H1 (cell line): Measurements from ENCODE around the gene CREBL2. TPM values are rescaled to one million over a fixed set of nuclear protein-coding genes. Genes with fewer than 3 reads are reported as not detected.

Source experiments
- CTCF ChIA-PET: fragments of 300-600 bp; sonication (Branson Sonifier 250); formaldehyde crosslinking; loops from one replicate; lab custom pipeline; 2021; ENCODE audit not compliant: partially characterized antibody; lab: Charles Lee
- POLR2A ChIA-PET: fragments of 300-600 bp; sonication (Branson Sonifier 250); formaldehyde crosslinking; loops from one replicate; lab custom pipeline; 2021; ENCODE audit warnings: inconsistent platforms; ENCODE audit not compliant: partially characterized antibody; lab: Charles Lee
- DNase-seq, 2 experiments: peaks; one replicate each; pipeline versions ENCODE4 v3.0.0 to v3.0.0-alpha.2; 2010 to 2022; ENCODE audit warnings: low spot score in 2 of 2, low read depth in 1 of 2, mixed read lengths in 1 of 2
- FAIRE-seq: peaks from 2 replicates; lab custom pipeline; 2011; peaks lifted over from hg19 to GRCh38; lab: Jason Lieb, UNC
- H2AFZ ChIP-seq: 2 replicates; pipeline ENCODE4 v1.8.1; 2012; ENCODE audit warnings: low read length, inconsistent platforms
- H2AK5ac ChIP-seq: 2 replicates; pipeline ENCODE4 v1.6.1; 2013; ENCODE audit warnings: low read depth, low read length
- H2BK120ac ChIP-seq: replicated peaks from 2 replicates; pipeline ENCODE3; 2013; ENCODE audit warnings: low read depth, low read length, inconsistent platforms
- H2BK12ac ChIP-seq: 2 replicates; pipeline ENCODE4 v1.6.1; 2013; ENCODE audit warnings: low read depth, low read length
- H2BK15ac ChIP-seq: 2 replicates; pipeline ENCODE4 v1.6.1; 2013; ENCODE audit warnings: low read length
- H2BK20ac ChIP-seq: 2 replicates; pipeline ENCODE4 v1.6.1; 2013; ENCODE audit warnings: low read length
- H2BK5ac ChIP-seq: 2 replicates; pipeline ENCODE4 v1.6.1; 2013; ENCODE audit warnings: low read depth, low read length
- H3K14ac ChIP-seq: 2 replicates; pipeline ENCODE4 v1.6.1; 2013; ENCODE audit warnings: inconsistent platforms; ENCODE audit not compliant: insufficient read length
- H3K18ac ChIP-seq: 2 replicates; pipeline ENCODE4 v1.6.1; 2013; ENCODE audit warnings: low read length; ENCODE audit errors: extremely low read depth
- H3K23ac ChIP-seq: 2 replicates; pipeline ENCODE4 v1.6.1; 2013; ENCODE audit warnings: inconsistent platforms; ENCODE audit not compliant: insufficient read length
- H3K23me2 ChIP-seq: 2 replicates; pipeline ENCODE4 v1.6.1; 2013; ENCODE audit warnings: low read depth, low read length
- H3K27ac ChIP-seq: 2 replicates; pipeline ENCODE4 v1.6.1; 2011; ENCODE audit warnings: low read depth, low read length, inconsistent platforms
- H3K27me3 ChIP-seq, 4 experiments: replicated peaks in 1 of 4; 1 replicate in 1 of 4; 2 replicates in 3 of 4; pipeline versions ENCODE4 v1.6.1 to v1.8.1; 2011 to 2013; ENCODE audit warnings: low read length in 3 of 4, mild to moderate bottlenecking in 3 of 4, inconsistent platforms in 2 of 4, mixed read lengths in 2 of 4, moderate library complexity in 1 of 4; ENCODE audit not compliant: control insufficient read depth in 3 of 4, insufficient read depth in 3 of 4; ENCODE audit errors: extremely low read depth in 1 of 4
- H3K36me3 ChIP-seq, 4 experiments: 2 replicates each; pipeline versions ENCODE4 v1.6.1 to v1.8.1; 2011 to 2013; ENCODE audit warnings: mild to moderate bottlenecking in 4 of 4, low read length in 3 of 4, moderate library complexity in 2 of 4, control low read depth in 1 of 4, inconsistent platforms in 1 of 4; ENCODE audit not compliant: insufficient read depth in 4 of 4, control insufficient read depth in 2 of 4
- H3K4ac ChIP-seq: replicated peaks from 2 replicates; pipeline ENCODE3; 2013; ENCODE audit warnings: low read length, low read depth, mixed read lengths, inconsistent platforms; ENCODE audit not compliant: insufficient read length
- H3K4me1 ChIP-seq, 4 experiments: replicated peaks in 1 of 4; 1 replicate in 1 of 4; 2 replicates in 3 of 4; pipeline versions ENCODE4 v1.6.1 to v1.8.1; 2011 to 2013; ENCODE audit warnings: low read length in 3 of 4, inconsistent platforms in 2 of 4, mixed read lengths in 1 of 4; ENCODE audit not compliant: insufficient read depth in 4 of 4, control insufficient read depth in 3 of 4
- H3K4me2 ChIP-seq, 2 experiments: 2 replicates each; pipeline versions ENCODE4 v1.6.1 to v1.8.1; 2011 to 2013; ENCODE audit warnings: low read depth in 2 of 2, low read length in 2 of 2, control low read depth in 1 of 2, inconsistent platforms in 1 of 2, mild to moderate bottlenecking in 1 of 2; ENCODE audit not compliant: insufficient read depth in 1 of 2
- H3K4me3 ChIP-seq, 4 experiments: fragments of 200-600, 300-600 bp in 1 of 4; sonication (generic), shearing (Covaris generic), sonication (Bioruptor Twin) in 1 of 4; 2 replicates each; pipeline versions ENCODE4 v1.5.1 to v1.8.1; 2011 to 2016; ENCODE audit warnings: low read length in 4 of 4, low read depth in 3 of 4, control low read depth in 2 of 4, inconsistent platforms in 2 of 4, mild to moderate bottlenecking in 2 of 4, mixed read lengths in 1 of 4, moderate library complexity in 1 of 4; ENCODE audit not compliant: insufficient read depth in 2 of 4; ENCODE audit errors: extremely low read depth in 1 of 4
- H3K56ac ChIP-seq: replicated peaks from 2 replicates; pipeline ENCODE3; 2013; ENCODE audit warnings: low read depth, mild to moderate bottlenecking, mixed read lengths, low read length, inconsistent platforms; ENCODE audit not compliant: insufficient read length
- H3K79me1 ChIP-seq: 2 replicates; pipeline ENCODE4 v1.6.1; 2013; ENCODE audit warnings: low read depth, low read length, control low read depth
- H3K79me2 ChIP-seq, 2 experiments: 2 replicates each; pipeline versions ENCODE4 v1.6.1 to v1.8.1; 2012 to 2013; ENCODE audit warnings: low read length in 2 of 2, mild to moderate bottlenecking in 2 of 2, inconsistent platforms in 1 of 2; ENCODE audit not compliant: insufficient read depth in 2 of 2, control insufficient read depth in 1 of 2
- H3K9ac ChIP-seq, 4 experiments: replicated peaks in 1 of 4; 1 replicate in 1 of 4; 2 replicates in 3 of 4; pipeline versions ENCODE4 v1.6.1 to v1.8.1; 2011 to 2013; ENCODE audit warnings: low read depth in 3 of 4, low read length in 3 of 4, control low read depth in 2 of 4, mild to moderate bottlenecking in 2 of 4, moderate library complexity in 2 of 4, inconsistent platforms in 1 of 4; ENCODE audit errors: extremely low read depth in 1 of 4
- H3K9me3 ChIP-seq, 2 experiments: 2 replicates each; pipeline versions ENCODE4 v1.6.1 to v1.8.1; 2012 to 2013; ENCODE audit warnings: mild to moderate bottlenecking in 2 of 2, moderate library complexity in 2 of 2, control low read depth in 1 of 2, inconsistent platforms in 1 of 2, low read depth in 1 of 2, low read length in 1 of 2, mixed read lengths in 1 of 2; ENCODE audit not compliant: insufficient read depth in 2 of 2
- H4K20me1 ChIP-seq, 2 experiments: replicated peaks in 1 of 2; 2 replicates each; pipeline versions ENCODE3 to v1.8.1; 2011 to 2013; ENCODE audit warnings: inconsistent platforms in 2 of 2, low read length in 2 of 2, mild to moderate bottlenecking in 1 of 2; ENCODE audit not compliant: insufficient read depth in 2 of 2, control insufficient read depth in 1 of 2
- H4K5ac ChIP-seq: 2 replicates; pipeline ENCODE4 v1.6.1; 2013; ENCODE audit warnings: low read length, low read depth, mixed read lengths, inconsistent platforms; ENCODE audit not compliant: insufficient read length
- H4K8ac ChIP-seq: 2 replicates; pipeline ENCODE4 v1.8.0; 2013; ENCODE audit warnings: mild to moderate bottlenecking, moderate library complexity, low read length, inconsistent platforms; ENCODE audit not compliant: insufficient read depth; ENCODE audit errors: extremely low read depth
- H4K91ac ChIP-seq: replicated peaks from 2 replicates; pipeline ENCODE3; 2013; ENCODE audit warnings: low read length, mixed read lengths, inconsistent platforms; ENCODE audit not compliant: insufficient read length
- WGBS, 2 experiments: shearing (Covaris generic) in 1 of 2; methylation state at CpG; one replicate each; pipeline versions ENCODE4 v1.1.6 to v1.1.7; 2013 to 2015; ENCODE audit warnings: low lambda C conversion rate in 2 of 2, mixed read lengths in 2 of 2, inconsistent platforms in 1 of 2, low coverage in 1 of 2, missing lambda C conversion rate in 1 of 2; ENCODE audit not compliant: insufficient replicate concordance in 2 of 2, insufficient coverage in 1 of 2, insufficient read length in 1 of 2; ENCODE audit errors: extremely low coverage in 1 of 2, missing lambda C conversion rate in 1 of 2; 5-methylcytosine and 5-hydroxymethylcytosine counted together
- polyA plus RNA-seq, 7 experiments: library from polyadenylated mRNA; depleted of rRNA in 3 of 7; stranded (reverse) in 5 of 7; unstranded in 2 of 7; fragments of >200 nt in 5 of 7; fragments of 200-250 nt in 2 of 7; gene quantifications; 1 replicate in 5 of 7; 2 replicates in 1 of 7; 4 replicates in 1 of 7; pipeline versions ENCODE4 v1.2.1 to v1.2.3, GENCODE V29; 2011 to 2013; ENCODE audit warnings: missing spikeins in 2 of 7, mixed read lengths in 2 of 7
- total RNA-seq: library from RNA; stranded (reverse); fragmentation: NEBNext Ultra II Directional; extraction: Animal tissue kit (Norgen Biotek cat#: 25700); gene quantifications from 2 replicates; pipeline ENCODE4 v1.2.1, GENCODE V29; 2021

CREBL2 gene
- total and polyA plus RNA-seq, 2 of the 8 experiments (the other 6 are each of a cell fraction or from before 2014, with no cell fraction given), result 9.8 to 18.3 TPM

DNA sequence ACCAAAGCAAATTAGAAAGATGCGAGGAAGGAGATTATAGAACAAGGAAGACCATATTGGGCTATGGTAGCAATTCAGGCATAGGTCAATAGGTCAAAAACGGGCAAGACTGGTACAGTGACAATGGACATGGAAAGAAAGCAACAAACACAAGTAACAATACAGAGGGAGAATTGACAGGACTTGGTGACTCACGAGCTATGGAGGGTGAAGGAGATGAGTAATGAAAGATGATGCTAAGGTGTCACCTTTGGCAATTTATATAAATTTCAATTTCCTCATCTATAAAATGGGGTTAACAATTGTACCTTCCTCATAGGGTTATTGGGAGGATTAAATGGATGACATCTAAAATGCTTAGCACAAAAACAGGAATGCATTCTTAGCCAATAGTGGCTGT lies 33.9 kb upstream of the CREBL2 start:
- ChIA-PET POLR2A (no interaction called here), CTCF (no interaction called here)

More for the DNA sequence above, 33.9 kb upstream of the CREBL2 start:
- Histone ChIP-seq H2BK120ac (no peak overlapping the region), H3K27ac (no peak overlapping the region), H3K4ac (no peak overlapping the region), H4K8ac (no peak overlapping the region), H3K9ac (no peak overlapping the region), H3K23me2 (no peaks in the 10 kb centered on the region), H2AK5ac (no peak overlapping the region), H3K14ac (no peak overlapping the region), H3K4me2 (no peak overlapping the region), H4K20me1 (no peaks in the 10 kb centered on the region), H3K27me3 (no peaks in the 10 kb centered on the region), H2BK20ac (no peak overlapping the region; the same call in 1 of the 2 replicates), H3K9me3 (no peaks in the 10 kb centered on the region), H4K91ac (no peak overlapping the region), H3K18ac (no peak overlapping the region), H3K79me2 (no peaks in the 10 kb centered on the region), H2BK5ac (no peak overlapping the region), H2BK15ac (no peak overlapping the region), H3K4me3 (no peak overlapping the region), H3K4me1 (no peaks in the 10 kb centered on the region; a peak in 1 of 7 replicates), H3K36me3 (no peaks in the 10 kb centered on the region), H3K23ac (no peak overlapping the region), H3K56ac (no peak overlapping the region), H2BK12ac (no peak overlapping the region), H2AFZ (no peak overlapping the region), H4K5ac (no peak overlapping the region), H3K79me1 (no peaks in the 10 kb centered on the region)
- FAIRE-seq, result no peak
- 93% methylated on average over 3 of the region's 3 CpGs; no CpG with 5 or more reads in 1 of the 2 experiments for WGBS, 2 experiments
- DNase-seq, result no peak
